Kidney (tissue), 14 donors: ENCODE measurements around the gene CRISP2. TPM values are rescaled to one million over a fixed set of nuclear protein-coding genes. Genes with fewer than 3 reads are reported as not detected.
"Not testable (repeated sequence)": the region's sequence is repeated elsewhere in the genome, so short reads cannot be mapped to it uniquely, and the experiment has no call there.

ENCODE experiments used
- DNase-seq, 5 donors: peaks; one replicate each; pipeline ENCODE4 v3.0.0-alpha.2; 2013 to 2020
- FAIRE-seq: peaks from 2 replicates; lab custom pipeline; 2012; peaks lifted over from hg19 to GRCh38; lab: Jason Lieb, UNC
- H3K27ac ChIP-seq, 2 donors: one replicate each; pipeline ENCODE4 v1.7.0; 2013; ENCODE audit warnings: low read depth in 2 of 2, low read length in 2 of 2, inconsistent platforms in 1 of 2
- H3K27me3 ChIP-seq: one replicate; pipeline ENCODE4 v1.7.1; 2013; ENCODE audit warnings: low read length, inconsistent platforms; ENCODE audit not compliant: control insufficient read depth, insufficient read depth
- H3K36me3 ChIP-seq, 3 donors: one replicate each; pipeline versions ENCODE4 v1.7.0 to v1.7.1; 2013; ENCODE audit warnings: low read length in 3 of 3, control low read depth in 1 of 3, inconsistent platforms in 1 of 3; ENCODE audit not compliant: insufficient read depth in 3 of 3, control insufficient read depth in 2 of 3
- H3K4me1 ChIP-seq, 3 donors: one replicate each; pipeline versions ENCODE4 v1.7.0 to v1.7.1; 2013; ENCODE audit warnings: low read length in 3 of 3, inconsistent platforms in 1 of 3, low read depth in 1 of 3; ENCODE audit not compliant: control insufficient read depth in 2 of 3, insufficient read depth in 2 of 3
- H3K4me3 ChIP-seq, 3 donors: one replicate each; pipeline versions ENCODE4 v1.7.0 to v1.8.1; 2013; ENCODE audit warnings: low read length in 3 of 3, control low read depth in 1 of 3, inconsistent platforms in 1 of 3
- H3K9ac ChIP-seq, 3 donors: one replicate each; pipeline versions ENCODE4 v1.7.0 to v1.7.1; 2013; ENCODE audit warnings: low read length in 3 of 3, control low read depth in 1 of 3, inconsistent platforms in 1 of 3
- H3K9me3 ChIP-seq, 3 donors: one replicate each; pipeline versions ENCODE4 v1.7.0 to v1.7.1; 2013; ENCODE audit warnings: low read length in 3 of 3, control low read depth in 1 of 3, inconsistent platforms in 1 of 3; ENCODE audit not compliant: control insufficient read depth in 2 of 3, insufficient read depth in 1 of 3
- intact Hi-C: fragments of 100-400 bp; cut with DNase I; formaldehyde crosslinking; loops from one replicate; pipeline ENCODE4 v1.11.1; 2022
- polyA plus RNA-seq: library from polyadenylated mRNA; stranded (reverse); fragments of 350-450 nt; fragmentation: Illumina TruSeq; extraction: RNeasy Lipid Tissue Mini Kit (QIAGEN cat#74804); gene quantifications from one replicate; pipeline ENCODE4 v1.2.3, GENCODE V29; 2014; ENCODE audit warnings: low read depth, low replicate concordance; ENCODE audit not compliant: insufficient read depth
- total RNA-seq: library from RNA; stranded (reverse); fragmentation: NEBNext Ultra II Directional; extraction: Animal tissue kit (Norgen Biotek cat#: 25700); gene quantifications from one replicate; pipeline ENCODE4 v1.2.1, GENCODE V29; 2021
- TF ChIP-seq, protein P1 (sequence below): IDR thresholded peaks from 3 replicates; pipeline ENCODE4 v1.5.1; 2012; ENCODE audit warnings: mild to moderate bottlenecking, moderate library complexity, borderline replicate concordance; ENCODE audit not compliant: insufficient read depth; ENCODE audit errors: extremely low read depth
- donor health status: control.
- donor health status: control.
- donor health status: control.
- donor health status: control.
- donor health status: control.
- donor health status: DM: yes; HTN: yes; CAD: no.
- donor health status: Normal renal cell carcinoma (clear cell type).

The CRISP2 gene
- total and polyA plus RNA-seq, 2 donors from 2014 or later, result 1.5 TPM; not detected in 1

GRCh38 chr6:49666930-49667757 lies 46.2 kb downstream of the CRISP2 start:
- Histone ChIP-seq H3K27ac (no peak overlapping the region), H3K9me3 (no peaks in the 10 kb centered on the region), H3K4me3 (no peak overlapping the region), H3K4me1 (no peaks in the 10 kb centered on the region), H3K27me3 (no peaks in the 10 kb centered on the region), H3K36me3 (no peaks in the 10 kb centered on the region), H3K9ac (no peak overlapping the region)
- intact Hi-C loops, result no loop called here
- TF ChIP-seq, protein P1, sequence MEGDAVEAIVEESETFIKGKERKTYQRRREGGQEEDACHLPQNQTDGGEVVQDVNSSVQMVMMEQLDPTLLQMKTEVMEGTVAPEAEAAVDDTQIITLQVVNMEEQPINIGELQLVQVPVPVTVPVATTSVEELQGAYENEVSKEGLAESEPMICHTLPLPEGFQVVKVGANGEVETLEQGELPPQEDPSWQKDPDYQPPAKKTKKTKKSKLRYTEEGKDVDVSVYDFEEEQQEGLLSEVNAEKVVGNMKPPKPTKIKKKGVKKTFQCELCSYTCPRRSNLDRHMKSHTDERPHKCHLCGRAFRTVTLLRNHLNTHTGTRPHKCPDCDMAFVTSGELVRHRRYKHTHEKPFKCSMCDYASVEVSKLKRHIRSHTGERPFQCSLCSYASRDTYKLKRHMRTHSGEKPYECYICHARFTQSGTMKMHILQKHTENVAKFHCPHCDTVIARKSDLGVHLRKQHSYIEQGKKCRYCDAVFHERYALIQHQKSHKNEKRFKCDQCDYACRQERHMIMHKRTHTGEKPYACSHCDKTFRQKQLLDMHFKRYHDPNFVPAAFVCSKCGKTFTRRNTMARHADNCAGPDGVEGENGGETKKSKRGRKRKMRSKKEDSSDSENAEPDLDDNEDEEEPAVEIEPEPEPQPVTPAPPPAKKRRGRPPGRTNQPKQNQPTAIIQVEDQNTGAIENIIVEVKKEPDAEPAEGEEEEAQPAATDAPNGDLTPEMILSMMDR, result no peak
- DNase-seq (no peak), FAIRE-seq (no peak)

DNA sequence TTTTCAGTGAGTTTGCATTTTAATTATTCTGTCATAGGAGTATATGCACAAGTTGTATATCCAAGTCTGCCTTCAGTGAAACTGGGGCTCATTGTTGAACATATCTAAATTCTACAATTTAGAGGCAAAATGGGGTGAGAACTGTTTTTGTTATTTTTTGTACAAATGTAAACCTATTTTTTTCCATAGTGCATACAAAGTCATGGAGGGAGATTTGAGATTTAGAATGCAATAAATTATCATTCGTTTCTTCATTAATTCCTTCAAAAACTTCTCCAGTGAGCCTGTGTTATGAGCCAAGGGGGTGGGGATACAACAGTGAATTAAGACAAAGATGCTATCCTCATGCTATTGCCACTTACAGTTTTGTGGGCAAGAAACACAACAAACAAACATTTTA lies 46.9 kb downstream of the CRISP2 start:
- FAIRE-seq (no peak), DNase-seq (no peak)
- H3K4me1 ChIP-seq, result no peaks in the 10 kb centered on the region
- no peaks in the 10 kb centered on the region for H3K9me3 ChIP-seq
- no peak overlapping the region for H3K27ac ChIP-seq
- no peaks in the 10 kb centered on the region for H3K27me3 ChIP-seq
- H3K9ac ChIP-seq, result no peak overlapping the region
- no peak overlapping the region for H3K4me3 ChIP-seq
- TF ChIP-seq, protein P1, result no peak
- intact Hi-C loops, result no loop called here
- no peaks in the 10 kb centered on the region for H3K36me3 ChIP-seq

GRCh38 chr6:49664817-49665216 lies 48.5 kb downstream of the CRISP2 start:
- TF ChIP-seq, protein P1, result no peak
- DNase-seq (no peak), FAIRE-seq (no peak)
- Histone ChIP-seq H3K9me3 (no peaks in the 10 kb centered on the region), H3K4me3 (no peak overlapping the region), H3K27ac (no peak overlapping the region), H3K36me3 (no peaks in the 10 kb centered on the region), H3K27me3 (no peaks in the 10 kb centered on the region), H3K4me1 (no peaks in the 10 kb centered on the region), H3K9ac (no peak overlapping the region)
- intact Hi-C loops, result no loop called here

DNA sequence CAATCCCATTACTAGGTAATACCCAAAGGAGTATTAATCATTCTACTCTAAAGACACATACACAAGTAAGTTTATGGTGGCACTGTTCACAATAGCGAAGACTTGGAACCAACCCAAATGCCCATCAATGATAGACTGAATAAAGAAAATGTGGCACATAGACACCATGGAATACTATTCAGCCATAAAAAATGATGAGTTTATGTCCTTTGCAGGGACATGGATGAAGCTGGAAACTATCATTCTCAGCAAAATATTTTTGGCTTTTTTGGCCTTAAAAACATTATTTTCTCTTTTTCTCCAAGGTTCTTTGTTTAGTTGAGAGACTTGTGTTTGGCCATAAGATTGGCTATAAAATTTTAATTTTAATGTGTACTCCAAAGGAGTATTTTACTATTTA lies 49.3 kb downstream of the CRISP2 start:
- H3K27ac ChIP-seq, H3K27me3 ChIP-seq, H3K36me3 ChIP-seq, FAIRE-seq, DNase-seq, intact Hi-C loops, H3K4me3 ChIP-seq, H3K9me3 ChIP-seq, H3K4me1 ChIP-seq, H3K9ac ChIP-seq: not testable (repeated sequence)
